Right lobe of liver (tissue), 6 donors: Measurements from ENCODE around the gene IGDCC3. TPM values are rescaled to one million over a fixed set of nuclear protein-coding genes. Genes with fewer than 3 reads are reported as not detected.

Experiments
- ATAC-seq, 4 donors: fragments of 200-7000 bp; cut with Tn5 transposase; one replicate each; pipeline ENCODE4 v1.9.1; 2020; ENCODE audit warnings: mild to moderate bottlenecking in 4 of 4, moderate library complexity in 4 of 4
- DNase-seq, 3 donors: peaks; one replicate each; pipeline ENCODE4 v3.0.0-alpha.2; 2020
- H3K27ac ChIP-seq, 3 donors: fragments of 200-600 bp; one replicate each; pipeline ENCODE4 v1.8.0; 2022
- H3K27me3 ChIP-seq, 2 donors: fragments of 200-600 bp; one replicate each; pipeline ENCODE4 v1.8.0; 2022
- H3K36me3 ChIP-seq, 4 donors: fragments of 200-600 bp; sonication (generic) in 1 of 4; one replicate each; pipeline versions ENCODE4 v1.5.1 to v1.8.0; 2017 to 2022; ENCODE audit warnings: control low read depth in 1 of 4
- H3K4me1 ChIP-seq, 4 donors: fragments of 200-600 bp; sonication (generic) in 1 of 4; one replicate each; pipeline versions ENCODE4 v1.5.1 to v1.8.0; 2017 to 2022; ENCODE audit warnings: control low read depth in 1 of 4
- H3K4me3 ChIP-seq, 3 donors: fragments of 200-600 bp; one replicate each; pipeline ENCODE4 v1.8.0; 2022
- H3K9me3 ChIP-seq, 4 donors: fragments of 200-600 bp; sonication (generic) in 1 of 4; one replicate each; pipeline versions ENCODE4 v1.5.1 to v1.8.0; 2017 to 2022; ENCODE audit warnings: control low read depth in 1 of 4
- POLR2A ChIP-seq: fragments of 450-650 bp; IDR thresholded peaks from one replicate; pipeline ENCODE4 v1.6.1; 2017; ENCODE audit warnings: antibody characterized with exemption, mild to moderate bottlenecking
- whole genome bisulfite sequencing: methylation state at CpG from one replicate; pipeline ENCODE4 v1.1.6; 2018; ENCODE audit warnings: low coverage, low lambda C conversion rate; ENCODE audit not compliant: insufficient coverage; ENCODE audit errors: missing lambda C conversion rate; 5-methylcytosine and 5-hydroxymethylcytosine counted together
- intact Hi-C, 2 donors: fragments of 100-400 bp; cut with DNase I; formaldehyde crosslinking; loops; one replicate each; pipeline versions ENCODE4 v1.11.2 to v1.14.1; 2022
- total RNA-seq, 6 experiments: library from RNA; depleted of rRNA in 2 of 6; stranded (reverse); fragments of >200 nt in 2 of 6; fragmentation: NEBNext Ultra II Directional in 3 of 6; extraction: Animal tissue kit (Norgen Biotek cat#: 25700) in 3 of 6; gene quantifications; one replicate each; pipeline versions ENCODE4 v1.1.0 to v1.2.4, GENCODE V29; 2016 to 2023
- TF ChIP-seq, protein P1 (sequence below), 4 donors: fragments of 200-600 bp in 3 of 4; fragments of 450-650 bp in 1 of 4; IDR thresholded peaks; one replicate each; pipeline versions ENCODE4 v1.5.1 to v1.8.0; 2016 to 2022; ENCODE audit warnings: antibody characterized with exemption in 4 of 4, mild to moderate bottlenecking in 2 of 4
- donor health status: DM: no; HTN: yes; CAD: no.
- donor health status: DM: no; HTN: no; CAD: no.
- donor health status: DM: no; HTN: no; CAD: no.
- donor health status: DM: no; HTN: yes; CAD: no.
- donor health status: DM: no; HTN: yes; CAD: no.

Gene IGDCC3
- total RNA-seq, 6 experiments from 2014 or later, result not detected

DNA sequence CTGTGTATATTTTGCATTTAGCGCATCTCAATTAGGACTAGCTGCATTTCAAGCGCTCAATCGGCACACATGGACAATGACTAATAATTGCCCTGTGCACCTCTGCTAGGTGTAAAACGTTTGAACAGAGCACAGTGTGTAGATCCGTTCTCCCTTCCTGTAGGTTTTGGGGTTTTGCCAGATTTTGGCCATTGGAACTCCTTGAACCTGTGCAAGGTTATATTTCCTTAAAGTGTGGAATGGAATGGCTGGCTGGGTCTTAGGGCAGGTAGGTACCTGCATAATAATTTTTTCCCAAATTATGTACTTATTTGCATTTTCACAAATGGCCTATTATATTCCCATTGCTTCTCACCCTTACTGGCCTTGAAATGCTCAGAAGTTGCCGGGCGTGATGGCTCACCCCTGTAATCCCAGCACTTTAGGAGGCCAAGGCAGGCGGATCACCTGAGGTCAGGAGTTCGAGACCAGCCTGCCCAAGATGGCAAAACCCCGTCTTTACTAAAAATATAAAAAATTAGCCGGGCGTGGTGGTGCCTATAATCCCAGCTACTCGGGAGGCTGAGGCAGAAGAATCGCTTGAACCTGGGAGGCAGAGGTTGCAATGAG lies 72.5 kb downstream of the IGDCC3 start:
- Histone ChIP-seq H3K9me3 (no peaks in the 10 kb centered on the region), H3K36me3 (no peaks in the 10 kb centered on the region), H3K27me3 (no peaks in the 10 kb centered on the region), H3K27ac (peak overlapping the region; percentile 77 to 95 (median 87)), H3K4me1 (peaks cover 0 to 16% (median 7%) of the 10 kb centered on the region in 4 donors), H3K4me3 (peak overlapping the region in 1 of 3 donors; percentile 1)
- TF ChIP-seq POLR2A, result no peak
- TF ChIP-seq, protein P1, sequence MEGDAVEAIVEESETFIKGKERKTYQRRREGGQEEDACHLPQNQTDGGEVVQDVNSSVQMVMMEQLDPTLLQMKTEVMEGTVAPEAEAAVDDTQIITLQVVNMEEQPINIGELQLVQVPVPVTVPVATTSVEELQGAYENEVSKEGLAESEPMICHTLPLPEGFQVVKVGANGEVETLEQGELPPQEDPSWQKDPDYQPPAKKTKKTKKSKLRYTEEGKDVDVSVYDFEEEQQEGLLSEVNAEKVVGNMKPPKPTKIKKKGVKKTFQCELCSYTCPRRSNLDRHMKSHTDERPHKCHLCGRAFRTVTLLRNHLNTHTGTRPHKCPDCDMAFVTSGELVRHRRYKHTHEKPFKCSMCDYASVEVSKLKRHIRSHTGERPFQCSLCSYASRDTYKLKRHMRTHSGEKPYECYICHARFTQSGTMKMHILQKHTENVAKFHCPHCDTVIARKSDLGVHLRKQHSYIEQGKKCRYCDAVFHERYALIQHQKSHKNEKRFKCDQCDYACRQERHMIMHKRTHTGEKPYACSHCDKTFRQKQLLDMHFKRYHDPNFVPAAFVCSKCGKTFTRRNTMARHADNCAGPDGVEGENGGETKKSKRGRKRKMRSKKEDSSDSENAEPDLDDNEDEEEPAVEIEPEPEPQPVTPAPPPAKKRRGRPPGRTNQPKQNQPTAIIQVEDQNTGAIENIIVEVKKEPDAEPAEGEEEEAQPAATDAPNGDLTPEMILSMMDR (IDR thresholded peaks at IDR 0.05), result no peak
- WGBS, result 44% methylated on average over 14 of the region's 14 CpGs
- peak in 1 of 3 donors; percentile 33 for DNase-seq
- intact Hi-C loops, result no loop called here
- peak; percentile 11 to 15 (median 14) for ATAC-seq

DNA sequence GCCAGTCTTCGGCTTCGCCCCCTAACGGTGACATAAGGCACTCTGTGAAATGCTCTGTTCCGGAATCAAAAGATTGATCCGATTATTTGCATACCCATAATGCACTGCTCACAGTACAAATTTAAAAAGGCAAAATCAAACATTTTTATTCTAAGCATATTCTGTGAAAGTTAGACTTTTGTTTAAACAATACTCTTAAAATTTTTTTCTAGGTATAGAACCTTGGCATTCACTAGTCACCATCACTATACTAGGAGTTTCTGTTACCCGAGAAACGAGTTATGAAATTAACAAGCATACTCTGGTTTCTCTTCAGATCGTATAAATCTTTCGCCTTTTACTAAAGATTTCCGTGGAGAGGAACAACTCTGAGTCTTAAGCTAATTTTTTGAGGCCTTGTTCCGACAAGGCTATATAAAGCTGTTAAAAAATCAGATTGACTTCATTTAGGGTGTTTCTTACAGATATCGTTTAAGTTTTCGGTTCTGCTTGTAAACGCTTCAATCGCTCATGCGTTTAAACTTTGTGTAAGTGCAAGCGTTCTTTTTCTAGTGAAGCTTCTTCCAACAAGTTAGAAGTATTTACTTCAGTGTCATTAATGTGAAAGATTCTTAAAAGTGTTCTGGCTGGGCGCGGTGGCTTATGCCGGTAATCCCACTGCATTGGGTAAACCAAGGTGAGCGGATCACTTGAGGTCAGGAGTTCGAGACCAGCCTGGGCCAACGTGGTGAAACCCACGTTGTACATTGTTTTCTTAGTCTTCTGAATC lies 73.2 kb downstream of the IGDCC3 start, which contains the start of gene RNU5B-1:
TSS of gene RNU5B-1 (plus strand) at position 297 of the 769 bp plus-strand sequence.
- DNase-seq, result peak; percentile 63 to 80 (median 73)
- H3K4me3 ChIP-seq, result peak within 1 kb of the TSS; percentile 46 to 53 (median 53)
- intact Hi-C loops, result no loop called here
- TF ChIP-seq POLR2A, result peak; percentile 99
- TF ChIP-seq, protein P1 (IDR thresholded peaks at IDR 0.05), result peak; percentile 77 to 90 (median 81)
- no peaks in the 10 kb centered on the region for H3K9me3 ChIP-seq
- WGBS, result under 1% methylated on average over 24 of the region's 24 CpGs
- H3K36me3 ChIP-seq, result no peaks in the 10 kb centered on the region
- peak within 1 kb of the TSS; percentile 77 to 95 (median 87) for H3K27ac ChIP-seq
- no peaks in the 10 kb centered on the region for H3K27me3 ChIP-seq
- H3K4me1 ChIP-seq, result peaks cover 0 to 16% (median 7%) of the 10 kb centered on the region in 4 donors
- peak; percentile 89 to 93 (median 91) for ATAC-seq

DNA sequence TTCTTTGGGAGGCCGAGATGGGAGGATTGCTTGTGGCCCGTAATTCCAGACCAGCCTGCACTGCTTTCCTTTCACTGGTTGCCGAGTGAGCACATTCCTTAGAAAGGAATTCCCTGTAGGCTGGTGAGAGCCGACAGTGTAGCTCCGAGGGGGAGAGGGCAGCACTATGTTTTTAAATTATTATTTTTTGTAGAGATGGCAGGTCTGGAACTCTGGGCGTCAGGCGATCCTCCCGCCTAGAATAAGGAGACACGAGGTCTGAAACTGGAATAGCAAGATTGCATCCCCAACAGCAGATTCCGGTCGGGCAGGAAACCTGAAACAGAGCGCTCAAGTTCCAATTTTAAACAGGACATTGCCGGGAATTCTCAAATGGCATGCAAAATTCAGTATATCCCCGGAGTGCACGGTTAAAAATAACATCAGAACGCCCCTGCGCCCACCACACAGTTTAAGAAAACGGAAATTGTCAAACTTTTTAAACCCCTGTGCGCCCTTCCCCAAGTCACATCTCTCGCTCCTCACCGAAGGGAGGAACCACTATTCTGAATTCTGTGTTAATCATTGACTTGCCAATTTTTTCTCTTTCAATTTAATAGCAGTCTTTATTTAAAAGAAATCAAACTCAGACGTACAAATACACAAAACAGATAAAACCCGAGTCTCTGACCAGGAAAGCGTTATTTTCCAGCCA lies 74.0 kb downstream of the IGDCC3 start:
- Histone ChIP-seq H3K27me3 (no peaks in the 10 kb centered on the region), H3K4me1 (peaks cover 0 to 16% (median 7%) of the 10 kb centered on the region in 4 donors), H3K36me3 (no peaks in the 10 kb centered on the region), H3K27ac (peak overlapping the region; percentile 77 to 95 (median 87)), H3K4me3 (peak overlapping the region; percentile 46 to 53 (median 53)), H3K9me3 (no peaks in the 10 kb centered on the region)
- DNase-seq, result peak in 1 of 3 donors; percentile 52
- intact Hi-C loops, result no loop called here
- ATAC-seq, result peak; percentile 50 to 68 (median 59)
- no peak for TF ChIP-seq POLR2A
- TF ChIP-seq, protein P1 (IDR thresholded peaks at IDR 0.05), result no peak
- WGBS, result under 1% methylated on average over 24 of the region's 24 CpGs

DNA sequence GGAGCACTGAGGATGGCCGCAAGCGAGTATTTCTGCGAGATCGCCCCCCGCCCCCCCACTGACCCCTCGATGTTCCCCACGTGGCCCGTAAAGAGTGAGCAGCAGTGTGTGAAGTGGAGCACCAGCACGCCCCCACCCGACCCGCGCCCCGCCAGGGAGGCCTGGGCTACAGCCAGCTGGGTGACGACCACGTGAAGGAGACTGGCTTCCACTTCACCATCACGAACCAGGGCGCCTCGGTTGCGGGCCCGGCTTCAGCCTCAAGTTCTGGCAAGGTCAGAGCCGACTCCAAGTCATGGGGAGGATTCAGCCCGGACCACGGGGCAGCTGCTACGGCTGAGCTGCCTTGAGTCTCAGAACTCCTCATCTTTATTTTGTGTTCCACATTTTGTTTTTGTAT lies 75.7 kb downstream of the IGDCC3 start:
- 83% methylated on average over 16 of the region's 24 CpGs for WGBS
- intact Hi-C loops, result no loop called here
- Histone ChIP-seq H3K27me3 (no peaks in the 10 kb centered on the region), H3K4me1 (peaks cover 0 to 24% (median 7%) of the 10 kb centered on the region in 4 donors), H3K4me3 (no peak overlapping the region), H3K9me3 (no peaks in the 10 kb centered on the region), H3K27ac (no peak overlapping the region), H3K36me3 (no peaks in the 10 kb centered on the region)
- no peak for ATAC-seq
- DNase-seq, result no peak
- TF ChIP-seq, protein P1 (IDR thresholded peaks at IDR 0.05), result no peak
- TF ChIP-seq POLR2A, result no peak
